NCI-H748 treated with DMSO at 0.1 percent for 48 hours (cell line): ENCODE results near the gene CRABP1.
"Not testable (repeated sequence)": the region's sequence is repeated elsewhere in the genome, so short reads cannot be mapped to it uniquely, and the experiment has no call there.

Source experiments
- DNase-seq: peaks from one replicate; lab custom pipeline; 2025; lab: John Stamatoyannopoulos, UW

Gene CRABP1

GRCh38 chr15:78374436-78375393 is 34.6 kb downstream of the CRABP1 start:
- no peak for DNase-seq

DNA sequence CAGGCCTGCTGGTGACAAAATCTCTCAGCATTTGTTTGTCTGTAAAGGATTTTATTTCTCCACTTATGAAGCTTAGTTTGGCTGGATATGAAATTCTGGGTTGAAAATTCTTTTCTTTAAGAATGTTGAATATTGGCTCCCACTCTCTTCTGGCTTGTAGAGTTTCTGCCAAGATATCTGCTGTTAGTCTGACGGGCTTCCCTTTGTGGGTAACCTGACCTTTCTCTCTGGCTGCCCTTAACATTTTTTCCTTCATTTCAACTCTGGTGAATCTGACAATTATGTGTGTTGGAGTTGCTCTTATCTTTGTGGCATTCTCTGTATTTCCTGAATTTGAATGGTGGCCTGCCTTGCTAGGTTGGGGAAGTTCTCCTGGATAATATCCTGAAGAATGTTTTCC is 40.0 kb downstream of the CRABP1 start:
- DNase-seq: not testable (repeated sequence)

DNA sequence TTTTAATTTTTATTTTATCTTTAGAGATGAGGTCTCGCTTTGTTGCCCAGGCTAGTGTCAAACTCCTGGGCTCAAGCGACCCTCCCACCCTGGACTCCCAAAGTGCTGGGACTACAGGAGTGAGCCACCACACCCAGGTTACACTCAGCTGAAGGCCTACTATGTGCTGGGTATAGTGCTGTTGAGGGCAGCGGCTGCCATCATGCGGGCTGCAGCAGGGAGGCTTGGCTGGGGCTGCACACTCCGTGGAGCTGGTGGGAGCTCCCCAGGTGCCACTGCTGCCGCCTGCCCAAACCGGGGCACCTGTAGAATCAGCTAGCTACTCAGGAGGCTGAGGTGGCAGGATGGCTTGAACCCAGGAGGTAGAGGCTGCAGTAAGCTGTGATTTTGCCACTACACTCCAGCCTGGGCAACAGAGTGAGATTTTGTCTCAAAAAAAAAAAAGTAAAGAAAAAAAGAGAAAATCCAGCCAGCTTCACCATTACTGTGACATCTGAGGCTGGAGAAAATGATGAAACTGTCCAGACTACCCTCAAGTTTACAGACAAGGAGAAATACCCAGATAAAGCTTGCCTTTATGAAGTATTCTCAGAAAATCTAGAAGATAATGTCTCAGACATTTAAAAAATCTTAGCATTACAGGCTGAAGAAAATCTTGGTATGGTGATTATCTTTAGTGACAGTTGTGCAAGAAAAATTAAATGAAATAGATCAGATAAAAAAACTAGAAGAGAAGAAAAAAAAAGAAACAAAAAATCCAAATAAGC is 42.1 kb downstream of the CRABP1 start:
- no peak for DNase-seq

DNA sequence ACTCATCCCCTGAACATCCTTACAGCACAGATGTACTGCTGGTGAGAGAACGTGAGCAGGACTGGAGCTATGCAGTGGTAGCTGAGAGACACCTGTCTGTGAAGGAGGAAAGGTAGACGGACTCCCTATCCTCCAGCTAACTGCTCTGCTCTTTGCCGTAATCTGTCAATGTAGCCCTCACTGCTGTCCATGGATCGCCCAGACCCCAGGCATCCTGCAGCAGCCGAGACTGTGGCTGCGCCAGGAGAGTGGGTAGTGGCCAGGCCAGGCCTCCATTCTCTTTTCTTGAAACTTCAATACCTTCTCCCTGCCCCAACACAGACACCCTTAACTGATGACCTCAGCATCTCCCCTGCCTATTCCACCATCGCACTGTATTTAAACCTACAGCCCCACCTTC is 44.5 kb downstream of the CRABP1 start:
- DNase-seq: no peak

DNA sequence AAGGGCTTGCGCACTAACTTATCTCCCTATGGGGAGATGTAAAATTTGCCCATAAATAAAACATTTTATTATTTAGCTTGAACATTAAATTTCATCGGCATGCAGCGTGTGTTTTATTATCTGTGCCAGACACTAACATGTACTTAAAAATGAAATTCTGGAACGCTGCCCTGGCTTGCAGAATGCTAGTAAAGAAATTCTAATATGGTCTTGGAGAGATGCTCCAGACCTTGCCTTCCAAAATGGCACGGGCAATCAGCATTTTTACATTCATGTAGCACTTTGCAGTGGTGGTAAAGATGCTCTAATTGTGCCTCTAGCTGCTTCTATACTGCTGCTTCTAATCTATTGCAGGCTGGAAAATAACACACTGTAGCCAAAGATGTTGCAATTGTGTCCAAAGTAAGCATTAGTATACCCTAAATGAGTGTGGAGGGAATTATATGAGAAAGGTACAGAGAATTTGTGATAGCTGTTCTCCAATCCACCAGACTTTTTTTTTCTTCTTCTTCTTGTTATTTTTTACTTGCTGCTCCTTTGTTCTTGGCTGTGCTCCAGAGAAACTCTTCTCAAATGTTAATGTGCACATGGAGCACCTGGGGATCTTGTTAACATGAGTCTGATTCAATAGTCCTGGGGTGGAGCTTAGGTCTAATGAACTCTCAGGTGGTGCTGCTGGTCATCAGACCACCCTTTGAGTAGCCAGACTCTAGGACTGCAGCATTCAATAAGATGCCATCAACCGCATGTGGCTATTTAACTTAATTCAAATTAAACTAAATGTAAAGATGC is 47.3 kb downstream of the CRABP1 start:
- no peak for DNase-seq

- DNase-seq: no peak
Observed at GRCh38 chr15:78388865-78389264, 48.7 kb downstream of the CRABP1 start.

- no peak for DNase-seq
Observed at GRCh38 chr15:78389322-78389721, 49.2 kb downstream of the CRABP1 start.

DNA sequence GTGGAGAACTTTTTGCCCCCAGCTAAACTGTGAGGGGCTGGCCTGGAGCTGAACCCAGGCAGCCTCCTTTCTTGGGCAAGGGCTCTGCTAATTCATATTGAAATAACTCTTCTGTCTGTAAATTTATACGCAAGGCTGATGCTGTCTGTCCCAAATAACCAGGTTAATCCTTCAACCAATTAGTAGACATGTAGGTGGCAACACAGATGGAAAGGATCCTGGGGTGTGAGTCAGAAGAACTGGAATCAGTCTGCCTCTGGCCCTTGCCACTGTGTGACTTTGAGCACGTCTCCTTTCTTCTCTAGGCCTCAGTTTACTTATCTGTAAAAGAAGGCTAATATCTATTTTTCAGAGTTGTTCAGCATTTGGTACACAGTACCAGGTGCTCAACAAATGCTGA is 49.6 kb downstream of the CRABP1 start:
- DNase-seq: no peak

DNA sequence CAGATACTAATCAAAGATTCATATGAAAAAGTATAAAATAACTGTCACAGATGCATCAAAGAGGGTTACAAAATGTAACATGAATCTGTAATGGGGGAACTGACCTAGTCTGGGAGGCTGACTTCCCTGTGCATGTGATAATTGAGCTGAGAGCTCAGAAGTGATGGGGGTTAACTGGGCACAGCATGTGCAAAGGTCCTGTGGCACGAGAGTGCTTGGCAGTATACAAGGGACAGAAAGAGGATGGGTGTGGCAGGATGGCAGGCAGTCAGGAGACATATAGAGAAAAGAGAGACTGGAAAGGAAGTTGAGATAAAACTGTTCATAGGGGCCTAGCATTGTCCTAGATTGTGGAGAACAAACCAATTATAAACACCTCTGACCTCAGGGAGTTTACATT is 50.1 kb downstream of the CRABP1 start:
- no peak for DNase-seq

DNA sequence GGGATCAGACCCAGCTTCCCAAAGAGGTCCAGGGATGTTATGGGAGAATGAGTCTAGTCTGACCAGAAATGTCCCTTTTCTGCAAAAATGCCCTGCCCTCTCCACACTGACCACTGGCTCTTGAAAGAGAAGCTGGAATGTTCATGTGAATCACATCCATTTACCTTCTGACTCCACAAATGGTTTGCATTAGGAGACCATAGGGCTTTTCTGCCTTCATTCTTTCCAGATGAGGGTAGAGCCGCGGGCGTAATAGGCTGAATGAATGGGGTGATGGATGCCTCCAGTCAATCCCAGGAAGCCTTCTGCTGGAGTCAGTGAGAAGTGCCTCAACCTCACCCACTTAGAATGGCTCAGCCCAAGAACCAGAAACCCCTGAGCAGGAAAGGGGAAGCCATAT is 50.7 kb downstream of the CRABP1 start:
- DNase-seq: no peak

DNA sequence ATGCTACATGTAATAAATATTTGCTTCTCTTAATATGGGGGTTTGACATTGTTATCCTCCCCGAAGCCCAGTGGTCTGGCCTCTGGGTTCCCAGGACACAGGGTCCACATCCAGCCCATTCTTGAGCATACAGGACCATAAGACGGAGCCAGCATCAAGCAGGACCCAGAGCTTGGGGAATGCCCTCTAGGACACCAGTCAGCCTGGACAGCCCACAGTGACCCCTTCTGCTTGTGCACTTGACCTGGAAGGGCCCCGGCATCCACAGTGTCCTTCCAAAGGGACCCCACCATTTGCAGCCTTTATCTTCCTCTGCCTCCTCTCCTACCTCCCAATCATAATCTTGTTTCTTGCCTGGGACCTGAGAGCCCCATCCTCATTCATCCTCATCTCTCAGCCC is 51.6 kb downstream of the CRABP1 start:
- DNase-seq: no peak

DNA sequence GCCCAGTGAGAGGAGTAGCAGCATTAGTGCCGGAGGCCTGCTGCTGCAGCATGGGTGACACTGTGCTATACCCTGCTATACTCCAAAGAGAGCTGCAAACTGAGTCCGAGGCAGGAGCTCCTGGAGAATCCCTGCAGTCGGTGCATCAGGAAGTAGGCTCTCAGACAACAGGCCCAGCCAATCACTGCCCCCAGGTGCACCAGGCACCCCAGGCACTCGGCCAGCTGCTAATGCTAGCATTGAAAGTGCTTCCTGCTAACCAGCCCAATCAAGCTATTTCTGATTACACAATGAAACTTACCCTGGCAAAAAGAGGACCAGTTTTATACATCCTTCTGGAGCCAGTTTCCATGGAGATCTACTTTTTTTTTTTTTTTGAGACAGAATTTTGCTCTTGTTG is 52.3 kb downstream of the CRABP1 start:
- no peak for DNase-seq

DNA sequence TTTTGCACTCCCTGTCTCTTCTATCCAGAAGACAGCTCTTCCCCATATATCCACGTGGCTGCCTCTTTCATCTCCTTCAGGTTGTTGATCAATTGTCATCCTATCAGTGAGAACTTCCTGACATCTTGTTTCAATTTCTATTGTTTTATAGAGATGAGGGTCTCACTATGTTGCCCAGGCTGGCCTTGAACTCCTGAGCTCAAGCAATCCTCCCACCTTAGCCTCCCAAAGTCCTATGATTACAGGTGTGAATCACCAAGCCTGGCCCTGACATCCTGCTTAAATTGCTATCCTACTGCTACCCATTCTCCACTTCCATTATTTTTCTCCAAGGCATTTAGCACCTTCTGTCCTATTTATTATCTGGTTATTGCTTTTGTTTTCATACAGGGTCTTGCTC is 53.0 kb downstream of the CRABP1 start:
- DNase-seq: no peak

DNA sequence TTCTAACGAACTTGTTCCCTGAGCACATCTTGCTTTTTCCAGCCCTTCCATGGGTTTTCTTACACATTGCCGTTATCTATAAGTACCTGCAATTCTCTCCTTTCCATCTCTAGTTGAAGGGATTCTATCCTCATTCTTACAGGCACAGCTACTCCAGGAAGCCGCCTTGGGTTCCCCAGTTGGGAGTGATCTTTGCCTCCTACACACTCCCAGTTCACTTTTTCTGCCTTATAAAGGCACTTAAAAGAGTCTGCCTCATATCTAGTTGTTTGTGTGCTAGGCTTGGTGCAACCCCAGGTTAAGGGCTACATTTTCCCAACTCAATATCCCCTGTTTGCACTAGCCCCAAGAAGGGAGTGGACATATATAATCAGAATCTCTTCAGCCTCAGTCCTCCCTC is 53.9 kb downstream of the CRABP1 start:
- DNase-seq: no peak

- DNase-seq: no peak
Observed at GRCh38 chr15:78394981-78395616, 54.9 kb downstream of the CRABP1 start.

GRCh38 chr15:78396186-78396814 is 56.1 kb downstream of the CRABP1 start:
- no peak for DNase-seq

DNA sequence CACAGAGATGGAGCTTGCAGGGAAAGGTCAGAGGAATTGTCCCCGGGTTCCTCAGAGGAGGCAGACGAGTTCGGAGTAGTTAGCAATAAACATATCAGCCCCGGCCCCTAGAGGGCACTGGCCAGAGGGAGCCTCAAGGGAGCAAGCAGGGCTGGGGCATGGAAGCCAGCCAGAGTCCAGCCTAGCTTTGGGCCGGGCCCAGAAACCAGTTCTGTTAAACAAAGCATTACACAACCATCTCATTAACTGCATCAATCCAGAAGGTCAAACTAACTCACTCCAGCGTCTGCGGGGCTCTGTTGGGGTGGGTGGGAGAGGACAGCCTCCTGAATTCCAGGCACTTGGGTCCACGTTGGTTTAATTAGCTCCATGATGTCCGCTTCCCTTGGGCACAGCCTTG is 56.8 kb downstream of the CRABP1 start:
- no peak for DNase-seq

DNA sequence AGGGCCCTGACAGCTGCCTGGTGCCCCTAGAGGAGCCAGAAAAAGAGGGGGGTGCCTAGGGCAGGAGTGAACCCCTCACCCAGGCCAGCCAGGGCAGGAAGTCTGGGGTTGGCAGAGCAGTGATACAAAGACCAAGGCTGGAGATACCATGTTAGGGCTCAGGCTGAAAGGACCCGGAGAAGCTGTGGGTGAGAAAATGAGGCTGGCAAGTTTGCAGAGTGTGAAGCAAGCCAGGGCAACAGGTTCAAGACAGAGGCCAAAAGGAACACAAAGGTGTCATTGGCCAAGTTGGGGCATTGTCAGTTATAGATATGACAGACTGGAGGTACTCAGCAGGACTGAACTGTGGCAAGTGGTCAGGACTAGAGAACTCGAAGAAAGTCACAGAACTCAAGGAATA is 57.2 kb downstream of the CRABP1 start:
- no peak for DNase-seq
